ENCODE results near the gene NKAIN4.

The NKAIN4 gene

GRCh38 chr20:63192721-63193120, 61.5 kb downstream of the NKAIN4 start:
- DNase-seq (ENCODE audit: low spot score): no peak

GRCh38 chr20:63191400-63191799, 62.9 kb downstream of the NKAIN4 start:
- DNase-seq (ENCODE audit: low spot score): peak; percentile 74

DNA sequence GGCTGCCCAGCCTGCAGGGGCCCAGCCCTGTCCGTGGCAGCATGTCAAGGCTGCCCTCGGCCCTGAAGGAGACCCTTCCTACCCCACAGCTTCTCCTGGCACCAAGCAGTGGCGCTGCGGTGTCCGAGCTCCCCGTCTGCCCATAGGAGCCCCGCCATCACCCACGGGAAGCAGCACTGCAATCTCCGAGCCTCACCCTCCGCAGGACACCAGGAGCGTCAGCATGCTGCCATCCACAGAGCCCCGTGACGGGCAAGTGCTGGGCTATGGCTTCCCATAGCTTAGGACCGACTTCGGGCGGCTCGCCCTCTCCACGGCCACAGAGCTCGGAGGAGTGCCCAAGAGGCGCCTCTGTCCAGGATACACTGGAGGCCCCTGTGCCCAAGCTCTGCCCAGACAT, 63.4 kb downstream of the NKAIN4 start:
- no peak for DNase-seq (ENCODE audit: low spot score)
